Smooth muscle cell (in vitro differentiated cells): Measurements from ENCODE around the gene QPCT. TPM values are rescaled to one million over a fixed set of nuclear protein-coding genes. Genes with fewer than 3 reads are reported as not detected.

Experiments used
- DNase-seq: peaks from one replicate; lab custom pipeline; 2025; ENCODE audit not compliant: unreplicated experiment; lab: John Stamatoyannopoulos, UW
- H2AFZ ChIP-seq: fragments of 200-600 bp; sonication (generic); 2 replicates; pipeline ENCODE4 v1.6.0; 2016; ENCODE audit warnings: antibody characterized with exemption, low read depth, mild to moderate bottlenecking
- H3F3A ChIP-seq: fragments of 200-600 bp; sonication (generic); 2 replicates; pipeline ENCODE4 v1.6.0; 2017; ENCODE audit warnings: antibody characterized with exemption, low read depth
- H3K27ac ChIP-seq: fragments of 200-600 bp; sonication (generic); 2 replicates; pipeline ENCODE4 v1.5.1; 2016; ENCODE audit warnings: low read depth, mild to moderate bottlenecking
- H3K27me3 ChIP-seq: fragments of 200-600 bp; sonication (generic); 2 replicates; pipeline ENCODE4 v1.6.1; 2016; ENCODE audit warnings: low read depth, mild to moderate bottlenecking
- H3K36me3 ChIP-seq: fragments of 200-600 bp; sonication (generic); 2 replicates; pipeline ENCODE4 v1.5.1; 2016; ENCODE audit warnings: low read depth
- H3K4me1 ChIP-seq: fragments of 200-600 bp; sonication (generic); 2 replicates; pipeline ENCODE4 v1.5.1; 2016; ENCODE audit warnings: low read depth
- H3K4me2 ChIP-seq: fragments of 200-600 bp; sonication (generic); 2 replicates; pipeline ENCODE4 v1.6.0; 2016; ENCODE audit warnings: mild to moderate bottlenecking
- H3K4me3 ChIP-seq: fragments of 200-600 bp; sonication (generic); 2 replicates; pipeline ENCODE4 v1.5.1; 2016; ENCODE audit warnings: mild to moderate bottlenecking
- H3K79me2 ChIP-seq: fragments of 200-600 bp; sonication (generic); 2 replicates; pipeline ENCODE4 v1.6.0; 2016; ENCODE audit warnings: low read depth, mild to moderate bottlenecking
- H3K9ac ChIP-seq: fragments of 200-600 bp; sonication (generic); 2 replicates; pipeline ENCODE4 v1.6.0; 2016; ENCODE audit warnings: low read depth
- H3K9me3 ChIP-seq: fragments of 200-600 bp; sonication (generic); replicated peaks from 2 replicates; pipeline ENCODE4 v1.5.1; 2016; ENCODE audit warnings: low read depth
- H4K20me1 ChIP-seq: fragments of 200-600 bp; sonication (generic); 2 replicates; pipeline ENCODE4 v1.6.0; 2016; ENCODE audit warnings: low read depth
- CTCF ChIP-seq: fragments of 200-600 bp; sonication (generic); IDR thresholded peaks from 2 replicates; pipeline ENCODE4 v1.5.1; 2017; ENCODE audit warnings: borderline replicate concordance, mild to moderate bottlenecking, antibody characterized with exemption; ENCODE audit not compliant: insufficient read depth, poor library complexity, severe bottlenecking
- WGBS: methylation state at CpG from one replicate; pipeline ENCODE4 v1.1.7; 2016; ENCODE audit warnings: low lambda C conversion rate; 5-methylcytosine and 5-hydroxymethylcytosine counted together
- polyA plus RNA-seq: library from polyadenylated mRNA; unstranded; fragments of >200 nt; fragmentation: Nextera tagmentation; extraction: Ambion mirVana; gene quantifications from 2 replicates; pipeline ENCODE4 v1.2.1, GENCODE V29; 2016
- total RNA-seq: library from RNA; depleted of rRNA; stranded (reverse); fragments of >200 nt; gene quantifications from 2 replicates; pipeline ENCODE4 v1.2.3, GENCODE V29; 2014

Gene QPCT
- total and polyA plus RNA-seq, 2 experiments from 2014 or later: 0.58 to 2.0 TPM

- no peaks in the 10 kb centered on the region for H3K27me3 ChIP-seq
- no peak overlapping the region for H2AFZ ChIP-seq
- no peaks in the 10 kb centered on the region for H3K79me2 ChIP-seq
- H3K27ac ChIP-seq: no peak overlapping the region
- DNase-seq: no peak
- H3K4me3 ChIP-seq: no peak overlapping the region
- 93% methylated on average over 7 of the region's 7 CpGs for WGBS
- H4K20me1 ChIP-seq: no peaks in the 10 kb centered on the region
- no peaks in the 10 kb centered on the region for H3K9me3 ChIP-seq
- no peak for TF ChIP-seq CTCF
- H3K36me3 ChIP-seq: no peaks in the 10 kb centered on the region
- no peak overlapping the region for H3K9ac ChIP-seq
- H3F3A ChIP-seq: no peaks in the 10 kb centered on the region
- no peaks in the 10 kb centered on the region for H3K4me1 ChIP-seq
- no peak overlapping the region for H3K4me2 ChIP-seq
These were observed 22.9 kb downstream of the QPCT start for GRCh38 chr2:37367310-37367709.

- TF ChIP-seq CTCF: no peak
- H3K9me3 ChIP-seq: no peaks in the 10 kb centered on the region
- no peaks in the 10 kb centered on the region for H3K4me1 ChIP-seq
- no peaks in the 10 kb centered on the region for H3K36me3 ChIP-seq
- no peak overlapping the region for H2AFZ ChIP-seq
- H3F3A ChIP-seq: no peaks in the 10 kb centered on the region
- WGBS: 100% methylated on average over 2 of the region's 2 CpGs
- no peak overlapping the region for H3K4me3 ChIP-seq
- no peak for DNase-seq
- H4K20me1 ChIP-seq: no peaks in the 10 kb centered on the region
- no peak overlapping the region for H3K9ac ChIP-seq
- no peaks in the 10 kb centered on the region for H3K27me3 ChIP-seq
- H3K79me2 ChIP-seq: no peaks in the 10 kb centered on the region
- H3K4me2 ChIP-seq: no peak overlapping the region
- no peak overlapping the region for H3K27ac ChIP-seq
These were observed 23.6 kb downstream of the QPCT start for GRCh38 chr2:37367984-37368383.

DNA sequence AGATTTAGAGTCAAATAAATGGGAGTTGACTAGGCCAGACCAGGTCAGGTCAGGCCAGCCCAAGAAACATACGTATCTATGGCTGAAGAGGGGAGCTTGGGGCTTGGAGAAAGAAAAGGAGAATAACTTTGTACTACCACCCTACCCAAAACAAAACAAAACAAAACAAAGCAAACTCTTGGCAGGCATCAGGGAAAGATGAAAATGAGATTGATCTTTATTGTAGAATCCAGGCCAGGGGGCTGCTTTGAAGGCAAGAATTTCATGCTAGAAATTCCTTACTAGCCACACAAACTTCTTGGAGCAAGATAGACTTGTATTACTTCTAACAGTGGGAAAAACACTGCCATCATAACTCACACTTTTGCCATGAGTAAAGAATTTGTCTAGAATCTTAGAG is 26.2 kb downstream of the QPCT start:
- Histone ChIP-seq H3K27me3 (no peaks in the 10 kb centered on the region), H2AFZ (peak overlapping the region; percentile 11), H3K9me3 (no peaks in the 10 kb centered on the region), H3K4me2 (no peak overlapping the region), H3K4me1 (no peaks in the 10 kb centered on the region), H3K9ac (no peak overlapping the region), H3K79me2 (no peaks in the 10 kb centered on the region), H3F3A (no peaks in the 10 kb centered on the region), H3K36me3 (no peaks in the 10 kb centered on the region), H4K20me1 (no peaks in the 10 kb centered on the region), H3K4me3 (no peak overlapping the region), H3K27ac (no peak overlapping the region)
- WGBS: 91% methylated on average over 1 of the region's 1 CpG
- no peak for DNase-seq
- no peak for TF ChIP-seq CTCF

DNA sequence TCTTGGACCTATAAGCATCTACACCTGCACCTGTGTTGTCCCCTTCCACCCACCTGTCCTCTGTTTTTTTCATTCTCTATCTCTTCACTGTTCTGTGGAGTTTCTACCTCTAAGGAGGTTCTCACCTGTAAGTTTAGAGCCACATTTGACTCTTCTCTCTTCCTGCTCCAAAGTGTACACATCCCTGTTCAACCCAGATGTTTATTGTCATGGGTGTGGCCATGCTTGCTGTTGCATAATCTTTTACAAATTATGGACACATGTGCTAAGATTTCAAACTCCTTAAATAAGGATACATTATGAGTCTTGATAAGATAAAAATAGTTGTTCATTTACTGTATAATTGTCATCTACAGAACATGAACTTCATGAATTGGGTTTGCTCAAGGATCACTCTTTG is 27.6 kb downstream of the QPCT start:
- H3K27me3 ChIP-seq: no peaks in the 10 kb centered on the region
- H3K79me2 ChIP-seq: no peaks in the 10 kb centered on the region
- no peaks in the 10 kb centered on the region for H3K36me3 ChIP-seq
- H3K27ac ChIP-seq: no peak overlapping the region
- H3K9me3 ChIP-seq: no peaks in the 10 kb centered on the region
- no peak overlapping the region for H3K9ac ChIP-seq
- H3K4me2 ChIP-seq: no peak overlapping the region
- no peak overlapping the region for H2AFZ ChIP-seq
- no peaks in the 10 kb centered on the region for H4K20me1 ChIP-seq
- no peak for DNase-seq
- H3F3A ChIP-seq: no peaks in the 10 kb centered on the region
- H3K4me1 ChIP-seq: no peaks in the 10 kb centered on the region
- TF ChIP-seq CTCF: no peak
- H3K4me3 ChIP-seq: no peak overlapping the region
